Activated naive CD4-positive, alpha-beta T cell treated with anti-CD3 and anti-CD28 coated beads, Interleukin-2, amount 50 U/mL, for 72 hours (primary cell): ENCODE results near the gene ACOT8. TPM values are rescaled to one million over a fixed set of nuclear protein-coding genes. Genes with fewer than 3 reads are reported as not detected.
"Not testable (repeated sequence)": the region's sequence is repeated elsewhere in the genome, so short reads cannot be mapped to it uniquely, and the experiment has no call there.

Experiments used
- ATAC-seq, 2 donors: fragments of 150-1000 bp; cut with Tn5 transposase; 2 replicates each; pipeline ENCODE4 v1.10.0; 2021; ENCODE audit warnings: mild to moderate bottlenecking in 2 of 2, moderate library complexity in 2 of 2
- DNase-seq, 2 donors: peaks; one replicate each; pipeline ENCODE4 v3.0.0; 2021 to 2022; ENCODE audit warnings: low spot score in 2 of 2
- H3K27ac Mint-ChIP-seq, 2 donors: one replicate each; pipeline ENCODE4 v1.8.0; 2022; ENCODE audit warnings: mild to moderate bottlenecking in 2 of 2, mixed read lengths in 2 of 2
- H3K36me3 Mint-ChIP-seq, 2 donors: one replicate each; pipeline ENCODE4 v1.8.0; 2022; ENCODE audit warnings: mixed read lengths in 2 of 2
- H3K9me3 Mint-ChIP-seq, 2 donors: one replicate each; pipeline ENCODE4 v1.8.0; 2022; ENCODE audit warnings: mixed read lengths in 2 of 2
- total RNA-seq, 2 donors: library from RNA; stranded (reverse); gene quantifications; one replicate each; pipeline ENCODE4 v1.2.3, GENCODE V29; 2022

ACOT8 gene
- total RNA-seq, 2 donors from 2014 or later = 29.1 to 31.3 TPM

DNA sequence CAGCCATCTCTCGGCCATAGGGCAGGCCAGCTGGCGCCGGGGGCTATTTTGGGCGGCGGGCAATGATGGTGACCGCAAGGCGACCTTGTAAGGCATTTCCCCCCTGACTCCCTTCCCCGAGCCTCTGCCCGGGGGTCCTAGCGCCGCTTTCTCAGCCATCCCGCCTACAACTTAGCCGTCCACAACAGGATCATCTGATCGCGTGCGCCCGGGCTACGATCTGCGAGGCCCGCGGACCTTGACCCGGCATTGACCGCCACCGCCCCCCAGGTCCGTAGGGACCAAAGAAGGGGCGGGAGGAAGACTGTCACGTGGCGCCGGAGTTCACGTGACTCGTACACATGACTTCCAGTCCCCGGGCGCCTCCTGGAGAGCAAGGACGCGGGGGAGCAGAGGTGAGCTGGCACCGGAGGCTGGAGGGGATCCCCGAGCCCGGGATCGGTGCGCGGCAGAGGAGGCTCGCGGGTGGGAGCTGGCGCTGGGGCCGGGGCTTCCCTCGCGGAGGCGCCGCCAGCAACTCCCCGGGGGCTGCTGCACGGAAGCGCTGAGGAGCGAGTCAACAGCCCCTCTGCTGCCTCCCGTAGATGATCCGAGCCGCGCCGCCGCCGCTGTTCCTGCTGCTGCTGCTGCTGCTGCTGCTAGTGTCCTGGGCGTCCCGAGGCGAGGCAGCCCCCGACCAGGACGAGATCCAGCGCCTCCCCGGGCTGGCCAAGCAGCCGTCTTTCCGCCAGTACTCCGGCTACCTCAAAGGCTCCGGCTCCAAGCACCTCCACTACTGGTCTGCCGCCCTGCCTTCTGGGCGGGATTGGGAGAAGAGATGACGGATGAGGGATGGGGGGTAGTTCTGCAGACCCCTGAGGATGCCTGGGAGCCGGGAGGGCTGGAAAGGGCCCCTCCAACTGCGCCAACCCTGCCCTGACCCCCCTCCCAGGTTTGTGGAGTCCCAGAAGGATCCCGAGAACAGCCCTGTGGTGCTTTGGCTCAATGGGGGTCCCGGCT is 34.1 kb upstream of the ACOT8 start, which contains the start of the genes CTSA and NEURL2:
Gene CTSA (plus strand): TSS at position 351 of the 999 bp plus-strand sequence. CDS start 234 bp downstream, at position 585.
Gene NEURL2 (minus strand): TSS at position 224 of the 999 bp plus-strand sequence. CDS start 217 bp downstream, at position 7.
- no peaks in the 10 kb centered on the region for H3K9me3 Mint-ChIP-seq
- DNase-seq = peak; percentile 84 to 89

DNA sequence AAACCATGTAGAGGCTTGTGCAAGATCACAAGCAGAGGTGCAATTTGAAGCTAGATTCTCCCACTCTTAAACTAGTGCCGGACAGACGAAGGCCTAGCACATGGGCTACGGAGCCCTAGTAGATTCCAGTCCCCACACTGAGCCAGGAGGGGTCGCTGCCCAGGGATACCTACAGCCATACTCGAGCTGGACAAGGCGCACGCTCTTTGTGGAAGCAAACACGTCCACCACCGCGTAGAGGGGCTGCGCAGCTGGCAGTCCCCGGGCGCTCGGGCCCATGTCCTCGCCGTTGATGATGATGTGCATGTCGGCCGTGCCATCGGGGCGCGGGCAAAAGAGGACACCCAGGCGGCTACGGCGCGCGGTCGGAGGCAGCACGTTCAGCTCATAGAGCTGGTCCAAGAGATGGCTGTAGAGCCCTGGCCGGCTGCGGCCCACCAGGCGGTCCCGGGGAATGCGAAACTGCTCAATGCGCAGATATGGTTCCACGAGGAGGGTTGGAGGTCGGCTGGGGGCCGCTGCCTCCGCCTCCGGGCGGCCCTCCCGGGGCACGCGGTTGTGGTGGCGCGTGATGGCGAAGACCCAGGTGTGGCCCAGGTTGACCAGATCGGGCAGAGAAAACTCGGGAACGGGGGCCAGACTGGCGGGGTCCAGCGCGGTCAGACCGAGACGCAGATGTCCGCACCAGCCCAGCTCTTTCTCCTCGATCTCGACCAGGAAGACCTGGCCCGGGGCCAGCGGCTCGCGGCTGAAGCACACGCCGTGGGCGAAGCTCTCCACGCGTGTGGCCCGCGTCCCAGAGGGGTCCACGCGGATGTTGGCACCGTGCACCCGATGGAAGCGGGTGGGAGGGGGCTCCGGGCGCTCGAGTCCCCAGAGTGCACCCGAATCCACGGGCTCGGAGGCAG is 33.1 kb upstream of the ACOT8 start:
- peak in 1 of 2 donors; percentile 60 for DNase-seq
- ATAC-seq = peak; percentile 15 to 62

More for the DNA sequence above, 34.1 kb upstream of the ACOT8 start, which contains the start of the genes CTSA and NEURL2:
- peak; percentile 84 to 89 for ATAC-seq
- Mint-ChIP-seq H3K36me3 (peaks cover 0 to 8% of the 10 kb centered on the region in 2 donors), H3K27ac (peak within 1 kb of the TSS; percentile 91 to 93)

DNA sequence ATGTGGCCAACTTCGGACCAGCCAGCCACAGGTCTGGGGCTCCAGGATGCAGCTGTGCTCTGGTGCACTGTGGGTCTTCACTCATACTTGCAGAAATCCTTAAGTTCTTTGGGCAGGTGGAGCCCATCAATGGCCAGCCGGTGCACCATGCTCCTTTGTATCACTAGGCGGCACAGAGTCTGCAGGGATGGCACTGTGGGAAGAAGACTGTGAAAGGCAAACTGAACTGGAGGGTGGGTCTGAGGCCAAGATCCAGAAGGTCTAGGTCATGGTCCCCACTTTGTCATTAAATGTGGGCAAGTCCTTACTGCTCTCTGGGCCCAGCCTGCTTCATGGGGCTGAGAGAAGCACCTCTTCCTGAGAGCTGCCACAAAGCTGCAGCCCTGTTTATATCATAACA is 31.5 kb upstream of the ACOT8 start:
- Mint-ChIP-seq H3K27ac (no peak overlapping the region), H3K36me3 (peaks cover 0 to 2% of the 10 kb centered on the region in 2 donors), H3K9me3 (no peaks in the 10 kb centered on the region)
- no peak for DNase-seq
- ATAC-seq = no peak

More for the DNA sequence above, 33.1 kb upstream of the ACOT8 start:
- peak overlapping the region; percentile 91 to 93 for H3K27ac Mint-ChIP-seq
- H3K9me3 Mint-ChIP-seq = no peaks in the 10 kb centered on the region
- peaks cover 0 to 8% of the 10 kb centered on the region in 2 donors for H3K36me3 Mint-ChIP-seq

DNA sequence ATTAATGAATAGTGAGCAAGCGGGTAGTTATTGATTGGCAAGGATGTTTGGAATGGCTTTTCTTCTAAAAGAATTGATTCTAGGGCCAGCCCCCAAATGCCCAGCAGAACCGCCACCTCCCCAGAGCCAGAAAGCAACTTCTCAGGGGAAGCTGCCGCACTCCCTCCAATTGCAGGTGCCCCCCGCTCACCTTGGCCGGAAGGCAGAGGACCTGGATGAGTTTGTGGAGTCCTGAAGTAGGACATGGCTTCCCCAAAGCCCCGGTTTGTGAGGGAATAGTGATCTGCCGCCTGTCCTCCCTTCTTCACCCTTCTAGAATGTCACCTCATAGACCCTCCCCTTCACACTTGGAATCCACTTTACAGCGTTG is 30.1 kb upstream of the ACOT8 start, which contains the start of gene SPATA25:
Gene SPATA25 (minus strand): TSS at position 277 of the 370 bp plus-strand sequence. CDS start 32 bp downstream, at position 245.
- no peak for ATAC-seq
- no peak for DNase-seq

DNA sequence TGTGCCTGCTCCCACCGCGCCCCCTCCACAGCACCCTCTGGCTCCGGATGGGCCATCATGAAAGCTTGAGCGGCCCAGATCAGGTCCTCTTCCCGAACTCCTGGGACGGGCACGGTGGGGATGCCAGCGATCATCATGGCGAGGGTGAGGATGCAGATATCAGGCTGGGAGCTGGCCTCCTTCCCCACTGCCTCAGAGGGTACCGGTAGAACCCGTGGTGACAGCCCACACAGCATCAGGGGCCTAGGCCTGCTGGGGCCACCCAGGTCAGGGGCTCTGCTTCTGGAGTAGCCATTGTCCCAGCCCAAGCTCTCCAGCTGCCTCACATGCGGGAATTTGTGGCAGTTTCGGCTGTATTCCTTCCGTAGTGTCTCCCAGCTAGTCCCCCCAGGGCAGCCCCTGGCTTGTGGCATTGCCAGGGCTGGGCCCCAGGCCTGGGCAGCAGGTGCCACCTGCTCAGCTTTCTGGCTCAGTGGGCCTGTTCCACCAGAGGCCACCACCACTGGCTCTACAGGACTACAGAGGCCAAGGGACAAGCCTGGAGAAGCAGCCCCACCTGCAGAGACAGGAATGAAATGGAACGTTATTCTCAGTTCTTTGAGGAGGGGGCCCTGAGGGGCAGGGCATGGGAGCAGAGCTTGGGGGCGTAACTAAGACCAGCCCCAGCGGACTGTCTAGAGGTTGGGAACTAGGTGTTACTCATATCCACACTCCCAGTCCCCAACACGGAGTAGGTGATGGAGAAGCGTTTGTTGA is 29.6 kb upstream of the ACOT8 start:
- ATAC-seq (no peak), DNase-seq (no peak)
- Mint-ChIP-seq H3K36me3 (peaks cover 16 to 17% of the 10 kb centered on the region in 2 donors), H3K9me3 (no peaks in the 10 kb centered on the region), H3K27ac (no peak overlapping the region)

More for the DNA sequence above, 30.1 kb upstream of the ACOT8 start, which contains the start of gene SPATA25:
- no peaks in the 10 kb centered on the region for H3K9me3 Mint-ChIP-seq
- no peak within 1 kb of the TSS for H3K27ac Mint-ChIP-seq
- H3K36me3 Mint-ChIP-seq = peaks cover 13 to 15% of the 10 kb centered on the region in 2 donors

DNA sequence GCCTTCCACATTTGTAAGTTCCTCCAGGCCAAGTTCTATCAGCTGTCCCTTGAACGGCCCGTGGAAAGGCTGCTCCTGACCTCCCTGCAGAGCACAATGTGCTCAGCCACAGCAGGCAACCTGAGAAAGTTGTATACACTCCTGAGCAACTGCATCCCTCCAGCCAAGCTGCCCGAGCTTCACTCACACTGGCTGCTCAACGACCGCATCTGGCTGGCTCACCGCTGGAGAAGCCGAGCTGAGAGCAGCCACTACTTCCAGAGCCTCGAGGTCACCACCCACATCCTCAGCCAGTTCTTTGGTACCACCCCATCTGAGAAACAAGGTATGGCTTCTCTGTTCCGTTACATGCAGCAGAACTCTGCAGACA is 25.9 kb upstream of the ACOT8 start:
- ATAC-seq = no peak
- peaks cover 21% of the 10 kb centered on the region in 2 donors for H3K36me3 Mint-ChIP-seq
- H3K27ac Mint-ChIP-seq = peak overlapping the region; percentile 77 to 91
- H3K9me3 Mint-ChIP-seq = no peaks in the 10 kb centered on the region
- no peak for DNase-seq

DNA sequence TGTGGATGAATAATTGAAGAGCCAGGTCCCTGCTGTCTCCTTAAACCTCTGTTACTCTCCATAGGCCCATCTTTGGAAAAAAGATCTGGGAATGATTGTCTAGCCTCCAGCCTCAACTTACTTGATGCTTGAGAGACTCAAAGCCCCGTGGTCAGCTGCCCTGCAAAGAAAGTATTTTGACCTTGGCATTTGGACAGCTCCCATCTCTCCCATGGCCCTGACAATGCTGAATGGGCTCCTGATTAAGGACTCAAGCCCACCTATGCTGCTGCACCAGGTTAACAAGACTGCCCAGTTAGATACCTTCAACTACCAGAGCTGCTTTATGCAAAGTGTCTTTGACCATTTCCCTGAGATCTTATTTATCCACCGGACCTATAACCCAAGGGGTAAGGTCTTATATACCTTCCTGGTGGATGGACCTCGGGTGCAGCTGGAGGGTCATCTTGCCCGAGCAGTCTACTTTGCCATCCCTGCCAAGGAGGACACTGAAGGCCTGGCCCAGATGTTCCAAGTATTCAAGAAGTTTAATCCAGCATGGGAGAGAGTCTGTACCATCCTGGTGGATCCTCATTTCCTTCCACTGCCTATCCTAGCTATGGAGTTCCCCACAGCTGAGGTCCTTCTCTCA is 25.4 kb upstream of the ACOT8 start:
- Mint-ChIP-seq H3K27ac (peak overlapping the region; percentile 77 to 91), H3K9me3 (no peaks in the 10 kb centered on the region), H3K36me3 (peaks cover 21% of the 10 kb centered on the region in 2 donors)
- ATAC-seq = no peak
- no peak for DNase-seq

DNA sequence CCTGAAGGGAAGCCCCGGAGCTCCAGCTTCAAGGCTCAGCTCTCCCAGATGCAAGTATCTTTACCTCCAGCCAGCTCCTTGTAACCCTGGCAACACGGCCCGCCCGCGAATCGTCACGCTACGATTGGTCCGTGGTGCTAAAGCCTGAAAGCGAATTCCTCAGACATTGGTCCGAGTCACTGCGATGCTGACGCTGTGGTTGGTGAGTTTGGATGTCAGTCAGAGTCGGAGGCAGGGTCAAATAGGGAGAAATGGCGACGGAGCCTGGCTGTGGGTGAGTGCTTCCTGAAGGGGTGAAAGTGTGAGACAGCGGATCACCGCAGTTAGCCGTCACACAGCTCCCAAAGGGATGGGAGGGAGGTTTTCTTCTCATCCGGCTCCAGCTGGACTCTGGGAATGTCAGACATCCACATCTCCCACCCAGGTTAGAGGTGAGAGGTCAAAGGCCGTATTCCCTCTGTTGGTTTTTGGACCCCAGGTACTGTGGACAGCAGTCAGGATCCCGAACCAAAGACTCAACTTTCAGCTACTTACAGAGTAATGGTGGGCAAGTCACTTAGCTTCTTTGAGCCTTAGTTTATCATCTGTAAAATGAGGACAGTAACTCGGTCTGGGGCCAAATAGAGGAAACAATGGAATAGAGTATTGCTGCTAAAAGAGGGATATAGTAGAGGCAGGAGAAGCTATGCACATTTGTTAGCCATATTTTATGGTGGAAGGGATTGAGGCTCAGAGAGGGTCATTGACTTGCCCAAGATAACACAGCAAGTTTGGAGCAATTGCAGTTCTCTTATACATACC is 24.0 kb upstream of the ACOT8 start, which contains the start of gene ZSWIM1:
Gene ZSWIM1 (plus strand): TSS at position 240 of the 801 bp plus-strand sequence. CDS start 1,366 bp downstream, outside the sequence.
- Mint-ChIP-seq H3K27ac (peak within 1 kb of the TSS; percentile 91 to 94), H3K9me3 (no peaks in the 10 kb centered on the region), H3K36me3 (peaks cover 21% of the 10 kb centered on the region in 2 donors)
- DNase-seq (peak; percentile 98), ATAC-seq (peak; percentile 95 to 98)

DNA sequence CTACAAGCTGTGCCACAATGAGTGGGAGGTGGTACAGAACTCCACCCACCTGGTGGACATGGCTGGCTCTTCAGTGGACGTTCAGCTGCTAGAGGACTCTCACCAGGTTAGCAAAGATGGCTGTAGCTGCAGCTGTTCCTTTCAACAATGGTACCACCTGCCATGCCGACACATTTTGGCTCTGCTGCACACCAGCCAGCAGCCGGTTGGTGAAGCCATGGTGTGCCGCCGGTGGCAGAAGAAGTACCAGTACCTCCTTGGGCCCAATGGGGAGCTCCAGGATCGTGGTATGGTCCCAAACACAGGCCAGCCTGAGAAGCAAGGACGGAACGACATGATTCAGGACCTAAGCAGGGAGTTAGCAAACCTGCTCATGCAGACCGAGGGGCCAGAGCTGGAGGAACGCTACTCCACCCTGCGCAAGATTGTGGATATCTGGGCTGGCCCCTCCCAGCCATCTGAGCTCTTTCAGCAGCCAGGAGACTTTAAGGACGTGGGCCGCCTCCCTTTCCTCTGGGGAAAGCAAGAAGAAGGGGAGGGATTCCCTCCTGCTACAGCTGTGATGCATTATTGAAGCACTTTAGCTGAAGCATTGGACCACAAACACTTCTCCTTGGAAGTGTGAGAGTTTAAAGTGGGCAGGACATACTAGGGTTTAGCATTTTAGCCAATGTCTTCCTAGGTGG is 21.0 kb upstream of the ACOT8 start:
- ATAC-seq (no peak), DNase-seq (no peak)
- Mint-ChIP-seq H3K27ac (no peak overlapping the region), H3K36me3 (peaks cover 15 to 17% of the 10 kb centered on the region in 2 donors), H3K9me3 (no peaks in the 10 kb centered on the region)

DNA sequence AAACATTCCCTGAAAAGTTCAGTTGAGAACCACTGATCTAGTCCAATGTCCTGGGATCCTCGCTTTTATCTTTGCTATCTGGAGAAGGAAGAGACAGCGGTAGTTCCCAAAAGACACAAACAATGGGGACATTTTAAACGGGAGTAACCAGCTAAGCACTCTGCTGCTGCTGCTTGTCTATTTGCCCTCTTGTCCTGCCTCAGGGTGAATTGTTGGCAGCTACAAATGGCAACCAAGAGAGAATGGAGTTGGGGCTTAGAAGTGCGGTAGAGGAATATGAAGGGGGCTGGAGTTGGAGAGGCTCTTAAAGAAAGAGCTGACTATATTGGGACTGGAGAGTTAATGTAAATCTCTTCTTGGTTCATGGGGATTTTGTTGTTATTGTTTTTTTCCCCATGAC is 17.4 kb upstream of the ACOT8 start:
- DNase-seq (no peak), ATAC-seq (no peak)

DNA sequence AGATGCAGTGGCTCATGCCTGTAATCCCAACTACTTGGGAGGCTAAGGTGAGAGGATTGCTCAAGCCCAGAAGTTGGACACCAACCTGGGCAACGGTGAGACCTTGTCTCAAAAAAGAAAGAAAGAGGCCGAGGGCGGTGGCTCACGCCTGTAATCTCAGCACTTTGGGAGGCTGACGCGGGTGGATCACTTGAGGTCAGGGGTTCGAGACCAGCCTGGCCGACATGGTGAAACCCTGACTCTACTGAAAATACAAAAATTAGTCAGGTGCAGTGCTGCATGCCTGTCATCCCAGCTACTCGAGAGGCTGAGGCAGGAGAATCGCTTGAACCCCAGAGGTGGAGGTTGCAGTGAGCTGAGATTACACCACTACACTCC is 16.9 kb upstream of the ACOT8 start:
- not testable (repeated sequence) for H3K36me3 Mint-ChIP-seq, DNase-seq, ATAC-seq, H3K9me3 Mint-ChIP-seq
- H3K27ac Mint-ChIP-seq = peak overlapping the region in 1 of 2 donors; percentile 66

More for the DNA sequence above, 17.4 kb upstream of the ACOT8 start:
- peaks cover 0 to 5% of the 10 kb centered on the region in 2 donors for H3K36me3 Mint-ChIP-seq
- H3K27ac Mint-ChIP-seq = no peak overlapping the region
- H3K9me3 Mint-ChIP-seq = no peaks in the 10 kb centered on the region

DNA sequence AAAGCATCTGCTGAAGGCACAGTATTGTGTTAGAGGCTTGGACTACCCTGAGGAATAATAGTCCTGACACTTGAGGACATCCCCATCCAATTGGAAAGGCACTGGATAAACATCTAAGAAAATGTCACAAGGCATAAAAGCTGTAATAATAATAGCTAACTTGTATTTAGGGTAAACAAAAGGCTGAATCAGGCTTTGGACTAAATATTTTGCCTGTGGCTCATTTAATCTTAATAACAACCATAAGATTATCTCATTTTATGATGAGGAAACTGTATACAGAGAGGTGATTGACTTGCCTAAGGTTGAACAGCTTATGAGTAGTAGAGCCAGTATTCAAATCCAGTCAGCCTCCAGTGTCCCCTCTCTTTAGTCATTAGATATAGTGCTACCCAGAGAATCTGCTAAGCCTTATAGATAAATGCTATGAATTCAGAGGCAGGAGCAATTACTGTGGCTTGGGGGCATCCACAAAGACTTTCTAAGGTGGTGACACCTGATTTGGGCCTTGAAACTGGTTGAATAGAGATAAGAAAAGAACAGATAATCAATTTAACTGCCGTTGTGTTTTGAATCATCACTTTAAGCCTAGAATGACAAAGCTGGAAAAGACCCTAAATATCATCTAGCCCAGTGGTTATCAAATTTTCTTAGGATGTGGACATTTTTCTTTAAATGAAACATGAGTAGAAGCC is 16.4 kb upstream of the ACOT8 start:
- peaks cover 0 to 5% of the 10 kb centered on the region in 2 donors for H3K36me3 Mint-ChIP-seq
- no peak overlapping the region for H3K27ac Mint-ChIP-seq
- no peaks in the 10 kb centered on the region for H3K9me3 Mint-ChIP-seq
- no peak for DNase-seq
- no peak for ATAC-seq

DNA sequence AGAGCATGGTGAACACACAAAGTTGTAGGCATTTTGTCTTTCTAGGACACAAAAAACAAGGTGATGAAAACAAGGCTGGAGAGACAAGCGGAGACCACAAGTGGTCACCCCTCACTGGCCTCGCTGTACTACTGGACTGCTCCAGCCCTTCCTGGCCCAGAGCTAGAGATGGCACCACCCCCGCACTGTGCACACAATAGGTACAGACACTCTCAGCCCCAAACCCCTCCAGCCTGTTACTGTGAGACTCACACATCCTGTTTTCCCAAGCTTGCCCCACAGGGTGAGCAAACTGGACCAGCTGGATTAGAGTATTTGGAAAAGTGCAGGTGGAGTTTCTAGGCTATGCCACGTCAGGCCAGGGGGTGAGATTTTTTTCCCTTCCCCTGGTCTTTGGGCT is 15.4 kb upstream of the ACOT8 start:
- no peaks in the 10 kb centered on the region for H3K9me3 Mint-ChIP-seq
- H3K36me3 Mint-ChIP-seq = peaks cover 0 to 5% of the 10 kb centered on the region in 2 donors
- ATAC-seq (no peak), DNase-seq (no peak)
- no peak overlapping the region for H3K27ac Mint-ChIP-seq

DNA sequence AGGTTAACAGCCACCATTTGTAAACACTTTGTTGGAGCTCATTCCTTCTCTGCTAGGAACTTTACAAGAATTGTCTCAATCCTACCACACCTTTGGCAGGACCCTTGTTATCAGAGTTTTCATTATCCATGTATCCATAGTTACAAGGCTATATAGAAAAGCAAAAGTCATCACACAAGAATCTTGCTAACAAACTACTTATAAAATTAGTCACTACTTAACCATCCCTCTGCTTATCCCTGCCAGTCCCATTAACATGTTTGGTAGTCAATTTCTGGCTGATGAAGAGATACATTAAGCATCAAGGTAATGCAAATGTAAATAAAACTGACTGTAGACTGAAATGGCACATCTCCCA is 10.6 kb upstream of the ACOT8 start:
- DNase-seq (no peak), ATAC-seq (no peak)
- Mint-ChIP-seq H3K36me3 (peaks cover 0 to 5% of the 10 kb centered on the region in 2 donors), H3K27ac (no peak overlapping the region), H3K9me3 (no peaks in the 10 kb centered on the region)
